Thyroid gland (tissue), 4 donors: ENCODE results near the gene PVR.

Source experiments
- CTCF ChIP-seq, 6 experiments: fragments of 200-600 bp in 3 of 6; fragments of 450-650 bp in 3 of 6; sonication (generic) in 3 of 6; IDR thresholded peaks; one replicate each; pipeline ENCODE4 v1.5.1; 2016 to 2019; ENCODE audit warnings: antibody characterized with exemption in 6 of 6, mild to moderate bottlenecking in 2 of 6, inconsistent platforms in 1 of 6, moderate library complexity in 1 of 6
- POLR2A ChIP-seq, 2 donors: fragments of 450-650 bp; IDR thresholded peaks; one replicate each; pipeline ENCODE4 v1.6.1; 2017; ENCODE audit warnings: antibody characterized with exemption in 2 of 2, mild to moderate bottlenecking in 2 of 2, moderate library complexity in 1 of 2

- TF ChIP-seq CTCF (IDR thresholded peaks at IDR 0.05) = no peak
- TF ChIP-seq POLR2A (IDR thresholded peaks at IDR 0.05) = no peak
Observed at GRCh38 chr19:44703336-44704078, 59.8 kb downstream of the PVR start.
